Measurements from ENCODE around the gene SPSB2.

DNA sequence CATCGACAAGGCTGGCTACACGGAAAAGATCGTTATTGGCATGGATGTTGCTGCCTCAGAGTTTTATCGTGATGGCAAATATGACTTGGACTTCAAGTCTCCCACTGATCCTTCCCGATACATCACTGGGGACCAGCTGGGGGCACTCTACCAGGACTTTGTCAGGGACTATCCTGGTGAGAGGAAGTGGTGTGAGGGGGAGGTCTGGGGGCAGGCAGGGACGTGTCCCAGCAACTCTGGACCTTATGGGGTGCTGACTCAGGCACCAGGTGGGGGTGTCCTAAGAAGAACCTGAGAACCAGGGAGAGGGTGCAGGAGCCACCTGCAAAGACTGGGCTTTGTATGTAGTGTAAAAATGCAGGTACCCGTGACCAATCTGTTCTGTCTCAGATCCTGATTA is 46.5 kb upstream of the SPSB2 start:
- no peak for TF ChIP-seq CTCF (tag by site-specific recombination; IDR thresholded peaks at IDR 0.05)
- TF ChIP-seq, protein P1, sequence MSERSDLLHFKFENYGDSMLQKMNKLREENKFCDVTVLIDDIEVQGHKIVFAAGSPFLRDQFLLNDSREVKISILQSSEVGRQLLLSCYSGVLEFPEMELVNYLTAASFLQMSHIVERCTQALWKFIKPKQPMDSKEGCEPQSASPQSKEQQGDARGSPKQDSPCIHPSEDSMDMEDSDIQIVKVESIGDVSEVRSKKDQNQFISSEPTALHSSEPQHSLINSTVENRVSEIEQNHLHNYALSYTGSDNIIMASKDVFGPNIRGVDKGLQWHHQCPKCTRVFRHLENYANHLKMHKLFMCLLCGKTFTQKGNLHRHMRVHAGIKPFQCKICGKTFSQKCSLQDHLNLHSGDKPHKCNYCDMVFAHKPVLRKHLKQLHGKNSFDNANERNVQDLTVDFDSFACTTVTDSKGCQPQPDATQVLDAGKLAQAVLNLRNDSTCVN (tag by site-specific recombination; optimal IDR thresholded peaks at IDR 0.05): no peak
- TF ChIP-seq PRDM1 (tag by site-specific recombination; IDR thresholded peaks at IDR 0.05): no peak
- TF ChIP-seq ZNF184 (tag by site-specific recombination; IDR thresholded peaks at IDR 0.05): no peak
- no peak for TF ChIP-seq KLF16 (tag by site-specific recombination; IDR thresholded peaks at IDR 0.05)
- TF ChIP-seq ZBTB20 (tag by site-specific recombination; IDR thresholded peaks at IDR 0.05): no peak
